ENCODE measurements around the gene CDK9. TPM values are rescaled to one million over a fixed set of nuclear protein-coding genes. Genes with fewer than 3 reads are reported as not detected.

The CDK9 gene
- polyA plus RNA-seq, 3 donors = 24.9 to 139 (median 26.4) TPM

DNA sequence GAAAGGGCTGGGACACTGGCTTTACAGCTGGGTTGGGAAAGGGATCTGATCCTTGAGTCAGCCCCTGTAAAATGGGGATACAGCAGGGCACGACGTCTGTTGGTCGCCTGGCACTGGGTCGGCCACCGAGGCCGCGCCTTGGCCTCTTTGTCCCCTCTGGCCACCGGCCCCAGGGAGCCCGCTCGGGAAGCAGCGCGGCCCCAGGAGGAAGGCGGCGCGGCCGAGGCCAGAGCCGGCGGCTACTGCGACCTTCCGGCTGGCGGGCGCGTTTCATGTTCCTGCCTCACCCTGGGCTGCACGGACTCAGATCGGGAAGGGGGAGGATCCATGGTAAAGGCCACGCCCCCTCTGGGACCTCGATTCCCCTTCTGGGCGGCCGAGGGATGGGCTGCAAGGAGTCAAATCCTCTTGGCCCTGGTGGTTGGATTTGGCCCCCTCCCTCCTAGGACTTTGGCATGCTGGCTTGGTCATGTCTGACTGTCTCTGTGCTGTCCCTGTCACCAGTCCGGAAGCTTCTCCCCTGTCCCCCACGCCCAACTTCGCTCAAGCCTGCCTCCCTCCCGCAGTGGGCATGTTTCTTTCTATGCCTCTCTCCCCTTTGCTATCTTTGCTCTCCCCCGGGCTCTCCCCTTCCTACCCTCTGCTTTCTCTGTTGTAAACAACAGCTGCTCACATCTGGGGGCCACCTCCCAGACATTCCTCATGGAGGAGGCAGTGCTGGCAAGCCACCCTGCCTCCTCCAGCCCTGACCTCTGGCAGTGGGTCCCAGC, 42.6 kb downstream of the CDK9 start:
- Mint-ChIP-seq H3K4me1 (peaks cover 22% of the 10 kb centered on the region), H3K36me3 (peaks cover 46 to 65% of the 10 kb centered on the region in 2 donors), H3K27me3 (ENCODE audit: low read depth in 3 of 3) (peaks cover 1 to 3% (median 2%) of the 10 kb centered on the region in 3 donors), H3K27ac (peak overlapping the region in 6 of 7 donors; percentile 52 to 88 (median 77)), H3K4me3 (peak overlapping the region; percentile 62 to 76), H3K9me3 (no peaks in the 10 kb centered on the region)
- peak overlapping the region in 1 of 2 donors; percentile 4 for H3K27ac ChIP-seq (ENCODE audit: low read depth in 1 of 2, low read length in 2 of 2)
- H3K9me3 ChIP-seq (replicated peaks in 1 of 2; ENCODE audit: control insufficient read depth in 1 of 2, insufficient read depth in 1 of 2, low read length in 2 of 2) = no peaks in the 10 kb centered on the region
- H3K79me2 ChIP-seq (ENCODE audit: insufficient read depth, low read length) = no peaks in the 10 kb centered on the region
- peak overlapping the region; percentile 56 for H3K4me2 ChIP-seq (replicated peaks; ENCODE audit: extremely low read depth, low read length, poor library complexity, severe bottlenecking)
- intact Hi-C loops (cut with micrococcal nuclease) = loop anchor here in 1 of 2 donors (5.0 kb wide), 1 partner anchor 34 kb away; no protein-coding TSS in a partner anchor
- no peak overlapping the region for H3K9ac ChIP-seq (ENCODE audit: insufficient read depth, low read length, poor library complexity, severe bottlenecking)
- 78% methylated on average over 34 of the region's 34 CpGs for WGBS (ENCODE audit: insufficient coverage)
- no peaks in the 10 kb centered on the region for H3K27me3 ChIP-seq (ENCODE audit: control insufficient read depth in 2 of 2, insufficient read depth in 2 of 2, low read length in 2 of 2)
- peak; percentile 66 to 75 (median 69) for DNase-seq
- peaks cover 31 to 39% of the 10 kb centered on the region in 2 donors for H3K36me3 ChIP-seq (replicated peaks in 1 of 2; ENCODE audit: control insufficient read depth in 1 of 2, insufficient read depth in 2 of 2, low read length in 2 of 2)
- H2AFZ ChIP-seq (ENCODE audit: insufficient read depth, low read depth, low read length, poor library complexity, severe bottlenecking) = peak overlapping the region; percentile 39
- TF ChIP-seq, protein P1, sequence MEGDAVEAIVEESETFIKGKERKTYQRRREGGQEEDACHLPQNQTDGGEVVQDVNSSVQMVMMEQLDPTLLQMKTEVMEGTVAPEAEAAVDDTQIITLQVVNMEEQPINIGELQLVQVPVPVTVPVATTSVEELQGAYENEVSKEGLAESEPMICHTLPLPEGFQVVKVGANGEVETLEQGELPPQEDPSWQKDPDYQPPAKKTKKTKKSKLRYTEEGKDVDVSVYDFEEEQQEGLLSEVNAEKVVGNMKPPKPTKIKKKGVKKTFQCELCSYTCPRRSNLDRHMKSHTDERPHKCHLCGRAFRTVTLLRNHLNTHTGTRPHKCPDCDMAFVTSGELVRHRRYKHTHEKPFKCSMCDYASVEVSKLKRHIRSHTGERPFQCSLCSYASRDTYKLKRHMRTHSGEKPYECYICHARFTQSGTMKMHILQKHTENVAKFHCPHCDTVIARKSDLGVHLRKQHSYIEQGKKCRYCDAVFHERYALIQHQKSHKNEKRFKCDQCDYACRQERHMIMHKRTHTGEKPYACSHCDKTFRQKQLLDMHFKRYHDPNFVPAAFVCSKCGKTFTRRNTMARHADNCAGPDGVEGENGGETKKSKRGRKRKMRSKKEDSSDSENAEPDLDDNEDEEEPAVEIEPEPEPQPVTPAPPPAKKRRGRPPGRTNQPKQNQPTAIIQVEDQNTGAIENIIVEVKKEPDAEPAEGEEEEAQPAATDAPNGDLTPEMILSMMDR (IDR thresholded peaks at IDR 0.05) = no peak
- H3K4me1 ChIP-seq (ENCODE audit: control insufficient read depth in 1 of 2, insufficient read depth in 2 of 2, low read length in 2 of 2) = peaks cover 15 to 19% of the 10 kb centered on the region in 2 donors
- no peaks in the 10 kb centered on the region for H4K20me1 ChIP-seq (ENCODE audit: insufficient read depth, low read length)
- H3K4me3 ChIP-seq (replicated peaks in 1 of 3; ENCODE audit: low read depth in 2 of 3, low read length in 3 of 3) = peak overlapping the region in 1 of 3 experiments; percentile 45

DNA sequence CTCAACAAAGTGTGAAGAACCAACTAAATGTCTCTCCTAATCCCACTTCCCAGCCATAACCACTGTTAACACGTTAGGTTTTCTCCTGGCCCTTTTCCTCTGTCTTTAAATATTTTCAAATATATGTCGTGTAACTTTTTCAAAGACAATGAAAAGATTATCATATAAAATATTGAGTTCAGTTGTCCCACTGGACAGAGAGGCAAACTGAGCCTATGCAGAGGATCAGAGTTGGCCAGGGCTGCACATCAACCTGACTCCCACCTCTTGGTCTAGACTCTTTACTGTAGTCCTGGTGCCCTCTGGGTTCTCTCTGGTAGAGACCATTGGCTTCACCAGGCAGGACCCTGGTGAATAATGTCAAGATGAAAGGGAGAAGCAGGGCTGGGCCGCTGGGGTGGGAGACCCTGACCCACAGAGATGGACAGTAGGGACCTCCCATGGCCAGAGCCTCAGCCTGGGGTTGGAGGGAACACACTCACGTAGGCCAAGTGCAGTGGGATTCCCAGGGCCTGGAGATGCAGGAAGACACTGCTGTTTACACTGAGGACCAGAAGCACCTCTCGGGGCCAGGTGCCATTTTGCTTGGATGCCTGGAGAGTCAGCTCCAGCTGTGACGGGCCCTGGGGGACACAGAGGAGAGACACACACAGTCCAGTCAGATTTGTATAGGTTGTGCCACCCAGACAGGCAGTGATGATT, 43.5 kb downstream of the CDK9 start:
- DNase-seq = no peak
- no peak overlapping the region for H3K9ac ChIP-seq (ENCODE audit: insufficient read depth, low read length, poor library complexity, severe bottlenecking)
- 100% methylated on average over 2 of the region's 6 CpGs for WGBS (ENCODE audit: insufficient coverage)

More for the DNA sequence above, 43.5 kb downstream of the CDK9 start:
- Histone ChIP-seq H3K4me1 (ENCODE audit: control insufficient read depth in 1 of 2, insufficient read depth in 2 of 2, low read length in 2 of 2) (peaks cover 22 to 27% of the 10 kb centered on the region in 2 donors), H3K4me2 (replicated peaks; ENCODE audit: extremely low read depth, low read length, poor library complexity, severe bottlenecking) (no peak overlapping the region), H3K79me2 (ENCODE audit: insufficient read depth, low read length) (no peaks in the 10 kb centered on the region), H2AFZ (ENCODE audit: insufficient read depth, low read depth, low read length, poor library complexity, severe bottlenecking) (no peak overlapping the region), H3K27ac (ENCODE audit: low read depth in 1 of 2, low read length in 2 of 2) (peak overlapping the region in 1 of 2 donors; percentile 4), H3K4me3 (replicated peaks in 1 of 3; ENCODE audit: low read depth in 2 of 3, low read length in 3 of 3) (no peak overlapping the region), H3K36me3 (replicated peaks in 1 of 2; ENCODE audit: control insufficient read depth in 1 of 2, insufficient read depth in 2 of 2, low read length in 2 of 2) (peaks cover 25 to 33% of the 10 kb centered on the region in 2 donors), H3K27me3 (ENCODE audit: control insufficient read depth in 2 of 2, insufficient read depth in 2 of 2, low read length in 2 of 2) (no peaks in the 10 kb centered on the region), H4K20me1 (ENCODE audit: insufficient read depth, low read length) (no peaks in the 10 kb centered on the region), H3K9me3 (replicated peaks in 1 of 2; ENCODE audit: control insufficient read depth in 1 of 2, insufficient read depth in 1 of 2, low read length in 2 of 2) (no peaks in the 10 kb centered on the region)
- Mint-ChIP-seq H3K27ac (peak overlapping the region in 4 of 7 donors; percentile 19 to 79 (median 34)), H3K27me3 (ENCODE audit: low read depth in 3 of 3) (peaks cover under 1 to 2% (median 1%) of the 10 kb centered on the region in 3 donors), H3K4me1 (peaks cover 28% of the 10 kb centered on the region), H3K4me3 (no peak overlapping the region), H3K36me3 (peaks cover 41 to 56% of the 10 kb centered on the region in 2 donors), H3K9me3 (no peaks in the 10 kb centered on the region)
- TF ChIP-seq, protein P1 (IDR thresholded peaks at IDR 0.05) = no peak
- intact Hi-C loops (cut with micrococcal nuclease) = loop anchor here in 1 of 2 donors (5.0 kb wide), 1 partner anchor 33 kb away; no protein-coding TSS in a partner anchor
